Tibial nerve (tissue), 4 donors: Measurements from ENCODE around the gene INPP4B. TPM values are rescaled to one million over a fixed set of nuclear protein-coding genes. Genes with fewer than 3 reads are reported as not detected.

Source experiments
- DNase-seq, 2 donors: peaks; one replicate each; pipeline ENCODE4 v3.0.0-alpha.2; 2019; ENCODE audit warnings: low spot score in 2 of 2
- H3K27ac ChIP-seq, 4 donors: fragments of 200-600 bp; sonication (generic) in 3 of 4; one replicate each; pipeline ENCODE4 v1.5.1; 2017 to 2019; ENCODE audit warnings: mild to moderate bottlenecking in 1 of 4
- H3K27me3 ChIP-seq, 2 donors: fragments of 200-600 bp; sonication (generic) in 1 of 2; one replicate each; pipeline versions ENCODE4 v1.5.1 to v1.6.0; 2017 to 2019
- H3K36me3 ChIP-seq, 3 donors: fragments of 200-600 bp; sonication (generic); one replicate each; pipeline ENCODE4 v1.5.1; 2018 to 2019
- H3K4me1 ChIP-seq, 4 donors: fragments of 200-600 bp; sonication (generic) in 3 of 4; one replicate each; pipeline ENCODE4 v1.5.1; 2017 to 2019
- H3K4me3 ChIP-seq, 4 donors: fragments of 200-600 bp; sonication (generic) in 3 of 4; one replicate each; pipeline ENCODE4 v1.5.1; 2017 to 2019; ENCODE audit warnings: mild to moderate bottlenecking in 1 of 4, moderate library complexity in 1 of 4
- H3K9me3 ChIP-seq, 4 donors: fragments of 200-600 bp; sonication (generic) in 3 of 4; one replicate each; pipeline ENCODE4 v1.5.1; 2017 to 2019
- CTCF ChIP-seq, 5 experiments: fragments of 200-600 bp in 3 of 5; fragments of 450-650 bp in 2 of 5; sonication (generic) in 3 of 5; IDR thresholded peaks; one replicate each; pipeline ENCODE4 v1.5.1; 2016 to 2019; ENCODE audit warnings: antibody characterized with exemption in 5 of 5, mild to moderate bottlenecking in 3 of 5, moderate library complexity in 2 of 5
- EP300 ChIP-seq, 2 donors: sonication (generic); formaldehyde crosslinking; IDR thresholded peaks; one replicate each; pipeline ENCODE4 v1.6.1; 2017; ENCODE audit warnings: antibody characterized with exemption in 2 of 2, mild to moderate bottlenecking in 1 of 2
- POLR2A ChIP-seq, 2 donors: fragments of 450-650 bp; IDR thresholded peaks; one replicate each; pipeline ENCODE4 v1.6.1; 2017; ENCODE audit warnings: antibody characterized with exemption in 2 of 2, mild to moderate bottlenecking in 2 of 2, moderate library complexity in 2 of 2
- WGBS, 2 donors: methylation state at CpG; one replicate each; pipeline ENCODE4 v1.1.5; 2018; 5-methylcytosine and 5-hydroxymethylcytosine counted together
- total RNA-seq, 4 donors: library from RNA; depleted of rRNA; stranded (reverse); fragments of >200 nt; gene quantifications; one replicate each; pipeline ENCODE4 v1.1.0, GENCODE V29; 2016

INPP4B gene
- total RNA-seq, 4 donors from 2014 or later: 16.3 to 32.4 (median 24.8) TPM

- H3K36me3 ChIP-seq: no peaks in the 10 kb centered on the region
- TF ChIP-seq EP300 (IDR thresholded peaks at IDR 0.05) (no peak), CTCF (IDR thresholded peaks at IDR 0.05) (no peak), POLR2A (IDR thresholded peaks at IDR 0.05) (no peak)
- no peak for DNase-seq
- no peak overlapping the region for H3K4me3 ChIP-seq
- peaks cover 0 to 5% (median 0%) of the 10 kb centered on the region in 4 donors for H3K9me3 ChIP-seq
- 92 to 100% methylated on average over 1 of the region's 1 CpG for WGBS, 2 donors
- no peak overlapping the region for H3K27ac ChIP-seq
- H3K27me3 ChIP-seq: no peaks in the 10 kb centered on the region
- no peaks in the 10 kb centered on the region for H3K4me1 ChIP-seq
These were observed 137.9 kb downstream of the INPP4B start for GRCh38 chr4:142708231-142708630.

DNA sequence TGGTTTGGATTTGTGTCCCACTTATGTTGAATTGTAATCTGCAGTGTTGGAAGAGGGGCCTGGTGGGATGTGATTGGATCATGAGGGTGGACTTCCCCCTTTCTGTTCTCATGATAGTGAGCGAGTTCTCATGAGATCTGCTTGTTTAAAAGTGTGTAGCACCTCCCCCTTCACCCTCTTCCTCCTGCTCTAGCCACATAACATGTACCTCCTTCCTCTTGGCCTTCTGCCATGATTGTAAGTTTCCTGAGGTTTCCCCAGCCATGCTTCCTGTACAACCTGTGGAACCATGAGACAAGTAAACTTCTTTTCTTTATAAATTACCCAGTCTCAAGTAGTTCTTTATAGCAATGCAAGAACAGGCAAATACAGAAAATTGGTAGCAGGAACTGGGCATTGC lies 138.7 kb downstream of the INPP4B start:
- Histone ChIP-seq H3K36me3 (no peaks in the 10 kb centered on the region), H3K27me3 (no peaks in the 10 kb centered on the region), H3K9me3 (peaks cover 0 to 5% (median 0%) of the 10 kb centered on the region in 4 donors), H3K4me1 (no peaks in the 10 kb centered on the region), H3K4me3 (no peak overlapping the region), H3K27ac (no peak overlapping the region)
- TF ChIP-seq EP300 (IDR thresholded peaks at IDR 0.05): no peak
- no peak for TF ChIP-seq CTCF (IDR thresholded peaks at IDR 0.05)
- TF ChIP-seq POLR2A (IDR thresholded peaks at IDR 0.05): no peak
- DNase-seq: no peak
- 91 to 96% methylated on average over 1 of the region's 1 CpG for WGBS, 2 donors

DNA sequence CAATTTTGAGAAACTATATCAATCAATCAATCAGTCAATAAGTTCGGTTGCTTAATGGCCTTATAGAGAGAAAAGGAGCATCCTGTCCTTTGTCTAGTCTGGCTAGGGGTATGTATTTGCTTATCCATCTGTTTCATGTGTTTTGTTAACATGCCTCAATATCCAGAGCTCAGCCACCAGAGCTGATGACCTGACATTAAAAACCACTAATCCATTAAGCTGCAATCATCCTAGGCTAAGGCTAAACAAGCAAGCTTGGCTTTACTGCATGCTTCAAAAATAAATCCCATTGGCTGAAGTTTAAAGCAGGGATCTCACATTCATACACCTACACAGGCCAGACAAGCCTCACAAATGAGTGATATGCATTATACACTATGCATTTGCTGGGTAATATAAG lies 139.7 kb downstream of the INPP4B start:
- peaks cover 0 to 5% (median 0%) of the 10 kb centered on the region in 4 donors for H3K9me3 ChIP-seq
- H3K27ac ChIP-seq: no peak overlapping the region
- DNase-seq: no peak
- no peak overlapping the region for H3K4me3 ChIP-seq
- no peaks in the 10 kb centered on the region for H3K36me3 ChIP-seq
- no peak for TF ChIP-seq EP300 (IDR thresholded peaks at IDR 0.05)
- no peak for TF ChIP-seq POLR2A (IDR thresholded peaks at IDR 0.05)
- TF ChIP-seq CTCF (IDR thresholded peaks at IDR 0.05): no peak
- no peaks in the 10 kb centered on the region for H3K4me1 ChIP-seq
- 93% methylated on average over 1 of the region's 1 CpG for WGBS, 2 donors
- H3K27me3 ChIP-seq: no peaks in the 10 kb centered on the region

GRCh38 chr4:142705820-142706219 lies 140.3 kb downstream of the INPP4B start:
- no peak for DNase-seq
- peaks cover 0 to 5% (median 0%) of the 10 kb centered on the region in 4 donors for H3K9me3 ChIP-seq
- H3K36me3 ChIP-seq: no peaks in the 10 kb centered on the region
- H3K4me1 ChIP-seq: no peaks in the 10 kb centered on the region
- TF ChIP-seq POLR2A (IDR thresholded peaks at IDR 0.05): no peak
- TF ChIP-seq CTCF (IDR thresholded peaks at IDR 0.05): no peak
- TF ChIP-seq EP300 (IDR thresholded peaks at IDR 0.05): no peak
- H3K4me3 ChIP-seq: no peak overlapping the region
- H3K27me3 ChIP-seq: no peaks in the 10 kb centered on the region
- no peak overlapping the region for H3K27ac ChIP-seq
- 94 to 100% methylated on average over 1 of the region's 1 CpG for WGBS, 2 donors

GRCh38 chr4:142703694-142704309 lies 142.3 kb downstream of the INPP4B start:
- WGBS, 2 donors: 70 to 74% methylated on average over 4 of the region's 4 CpGs
- no peak for DNase-seq
- Histone ChIP-seq H3K9me3 (peaks cover 0 to 5% (median 0%) of the 10 kb centered on the region in 4 donors), H3K36me3 (no peaks in the 10 kb centered on the region), H3K27ac (no peak overlapping the region), H3K4me1 (no peaks in the 10 kb centered on the region), H3K27me3 (no peaks in the 10 kb centered on the region), H3K4me3 (no peak overlapping the region)
- no peak for TF ChIP-seq POLR2A (IDR thresholded peaks at IDR 0.05)
- TF ChIP-seq EP300 (IDR thresholded peaks at IDR 0.05): no peak
- no peak for TF ChIP-seq CTCF (IDR thresholded peaks at IDR 0.05)
